BLaER1 (cell line): ENCODE data around the gene TEX2.

Experiments
- H3K27ac ChIP-seq: shearing (Covaris generic); formaldehyde crosslinking; 2 replicates; pipeline ENCODE4 v1.8.1; 2022
- H3K27me3 ChIP-seq: shearing (Covaris generic); formaldehyde crosslinking; 2 replicates; pipeline ENCODE4 v1.8.1; 2022
- H3K36me3 ChIP-seq: shearing (Covaris generic); formaldehyde crosslinking; 2 replicates; pipeline ENCODE4 v1.8.1; 2022
- H3K4me1 ChIP-seq: shearing (Covaris generic); formaldehyde crosslinking; 2 replicates; pipeline ENCODE4 v1.8.1; 2022
- H3K4me2 ChIP-seq: shearing (Covaris generic); formaldehyde crosslinking; 2 replicates; pipeline ENCODE4 v1.8.1; 2022
- H3K4me3 ChIP-seq: shearing (Covaris generic); formaldehyde crosslinking; 2 replicates; pipeline ENCODE4 v1.8.1; 2022
- H3K9ac ChIP-seq: shearing (Covaris generic); formaldehyde crosslinking; 2 replicates; pipeline ENCODE4 v1.8.1; 2022
- H3K9me3 ChIP-seq: shearing (Covaris generic); formaldehyde crosslinking; 2 replicates; pipeline ENCODE4 v1.8.1; 2022
- H4K20me1 ChIP-seq: shearing (Covaris generic); formaldehyde crosslinking; 2 replicates; pipeline ENCODE4 v1.8.1; 2022
- Cebpa-rat ChIP-seq: shearing (Covaris generic); IDR thresholded peaks from 2 replicates; pipeline ENCODE4 v1.8.1; 2022

TEX2 gene

GRCh38 chr17:64155751-64156544 lies 107.1 kb downstream of the TEX2 start:
- no peaks in the 10 kb centered on the region for H4K20me1 ChIP-seq
- no peaks in the 10 kb centered on the region for H3K9me3 ChIP-seq
- peaks cover 25% of the 10 kb centered on the region for H3K36me3 ChIP-seq
- H3K27ac ChIP-seq = peak overlapping the region; percentile 11; the same call in 1 of the 2 replicates
- TF ChIP-seq Cebpa-rat = no peak
- no peak overlapping the region for H3K4me3 ChIP-seq
- H3K27me3 ChIP-seq = no peaks in the 10 kb centered on the region
- no peak overlapping the region; the same call in 1 of the 2 replicates for H3K4me2 ChIP-seq
- peaks cover 36% of the 10 kb centered on the region for H3K4me1 ChIP-seq
- H3K9ac ChIP-seq = no peak overlapping the region

GRCh38 chr17:64155129-64155528 lies 107.9 kb downstream of the TEX2 start:
- no peak overlapping the region for H3K27ac ChIP-seq
- TF ChIP-seq Cebpa-rat = no peak
- H4K20me1 ChIP-seq = no peaks in the 10 kb centered on the region
- H3K4me1 ChIP-seq = peaks cover 36% of the 10 kb centered on the region
- H3K9me3 ChIP-seq = no peaks in the 10 kb centered on the region
- no peak overlapping the region for H3K4me3 ChIP-seq
- peak overlapping the region; percentile 68 for H3K4me2 ChIP-seq
- 0 out of 2 replicates have a peak overlapping the region, but pooled peaks have one; percentile 42 for H3K9ac ChIP-seq
- no peaks in the 10 kb centered on the region for H3K27me3 ChIP-seq
- H3K36me3 ChIP-seq = peaks cover 33% of the 10 kb centered on the region

- peak overlapping the region; percentile 33; the same call in 1 of the 2 replicates for H3K27ac ChIP-seq
- TF ChIP-seq Cebpa-rat = no peak
- no peaks in the 10 kb centered on the region for H3K9me3 ChIP-seq
- peak overlapping the region; percentile 68 for H3K4me2 ChIP-seq
- no peak overlapping the region for H3K4me3 ChIP-seq
- H3K4me1 ChIP-seq = peaks cover 36% of the 10 kb centered on the region
- H3K9ac ChIP-seq = peak overlapping the region; percentile 42; the same call in 1 of the 2 replicates
- no peaks in the 10 kb centered on the region for H3K27me3 ChIP-seq
- no peaks in the 10 kb centered on the region for H4K20me1 ChIP-seq
- H3K36me3 ChIP-seq = peaks cover 36% of the 10 kb centered on the region
These were observed 108.3 kb downstream of the TEX2 start for GRCh38 chr17:64154717-64155116.

GRCh38 chr17:64154313-64154695 lies 108.8 kb downstream of the TEX2 start:
- Histone ChIP-seq H3K4me1 (peaks cover 36% of the 10 kb centered on the region), H4K20me1 (no peaks in the 10 kb centered on the region), H3K4me3 (no peak overlapping the region), H3K27me3 (no peaks in the 10 kb centered on the region), H3K9ac (peak overlapping the region; percentile 42), H3K9me3 (no peaks in the 10 kb centered on the region), H3K36me3 (peaks cover 39% of the 10 kb centered on the region), H3K4me2 (peak overlapping the region; percentile 68), H3K27ac (0 out of 2 replicates have a peak overlapping the region, but pooled peaks have one; percentile 33)
- TF ChIP-seq Cebpa-rat = no peak

GRCh38 chr17:64153565-64154312 lies 109.3 kb downstream of the TEX2 start:
- no peak overlapping the region for H3K4me3 ChIP-seq
- H3K4me1 ChIP-seq = peaks cover 36% of the 10 kb centered on the region
- H3K36me3 ChIP-seq = peaks cover 40% of the 10 kb centered on the region
- H3K9ac ChIP-seq = peak overlapping the region; percentile 42; the same call in 1 of the 2 replicates
- H3K9me3 ChIP-seq = no peaks in the 10 kb centered on the region
- H3K27me3 ChIP-seq = no peaks in the 10 kb centered on the region
- no peak overlapping the region for H3K27ac ChIP-seq
- TF ChIP-seq Cebpa-rat = no peak
- H4K20me1 ChIP-seq = no peaks in the 10 kb centered on the region
- H3K4me2 ChIP-seq = peak overlapping the region; percentile 68

GRCh38 chr17:64152428-64153125 lies 110.5 kb downstream of the TEX2 start:
- H3K9me3 ChIP-seq = no peaks in the 10 kb centered on the region
- H3K4me2 ChIP-seq = 0 out of 2 replicates have a peak overlapping the region, but pooled peaks have one; percentile 10
- TF ChIP-seq Cebpa-rat = no peak
- H3K27me3 ChIP-seq = no peaks in the 10 kb centered on the region
- peaks cover 49% of the 10 kb centered on the region for H3K36me3 ChIP-seq
- H3K9ac ChIP-seq = no peak overlapping the region
- no peak overlapping the region for H3K27ac ChIP-seq
- no peaks in the 10 kb centered on the region for H4K20me1 ChIP-seq
- H3K4me3 ChIP-seq = no peak overlapping the region
- H3K4me1 ChIP-seq = peaks cover 41% of the 10 kb centered on the region

GRCh38 chr17:64151016-64151368 lies 112.1 kb downstream of the TEX2 start:
- Histone ChIP-seq H3K27me3 (no peaks in the 10 kb centered on the region), H3K4me1 (peaks cover 49% of the 10 kb centered on the region), H3K9me3 (no peaks in the 10 kb centered on the region), H4K20me1 (0 out of 2 replicates have a peak, but pooled peaks cover 10% of the 10 kb centered on the region), H3K27ac (no peak overlapping the region), H3K9ac (no peak overlapping the region), H3K4me3 (no peak overlapping the region), H3K4me2 (no peak overlapping the region), H3K36me3 (peaks cover 45% of the 10 kb centered on the region)
- TF ChIP-seq Cebpa-rat = no peak

- Histone ChIP-seq H3K36me3 (peaks cover 45% of the 10 kb centered on the region), H3K27me3 (no peaks in the 10 kb centered on the region), H3K9ac (no peak overlapping the region), H3K4me1 (peaks cover 43% of the 10 kb centered on the region), H3K4me2 (no peak overlapping the region), H3K4me3 (no peak overlapping the region), H3K27ac (no peak overlapping the region), H4K20me1 (0 out of 2 replicates have a peak, but pooled peaks cover 10% of the 10 kb centered on the region), H3K9me3 (no peaks in the 10 kb centered on the region)
- no peak for TF ChIP-seq Cebpa-rat
These were observed 112.6 kb downstream of the TEX2 start for GRCh38 chr17:64150237-64151015.

- Histone ChIP-seq H3K4me3 (no peak overlapping the region), H3K9me3 (no peaks in the 10 kb centered on the region), H4K20me1 (0 out of 2 replicates have a peak, but pooled peaks cover 10% of the 10 kb centered on the region), H3K4me1 (peaks cover 37% of the 10 kb centered on the region), H3K27me3 (no peaks in the 10 kb centered on the region), H3K27ac (no peak overlapping the region), H3K4me2 (no peak overlapping the region), H3K9ac (no peak overlapping the region), H3K36me3 (peaks cover 45% of the 10 kb centered on the region)
- TF ChIP-seq Cebpa-rat = no peak
These were observed 113.9 kb downstream of the TEX2 start for GRCh38 chr17:64149196-64149595.
